Measurements from ENCODE around the gene RET.

The RET gene

GRCh38 chr10:43125881-43126731 is 49.2 kb downstream of the RET start:
- H3K4me1 ChIP-seq (ENCODE audit: control insufficient read depth, insufficient read depth, low read length) = no peaks in the 10 kb centered on the region
- no peak overlapping the region for H3K4me3 ChIP-seq (ENCODE audit: insufficient read depth, low read depth, low read length)
- no peaks in the 10 kb centered on the region for H3K27me3 ChIP-seq (ENCODE audit: control insufficient read depth, insufficient read depth, low read length, poor library complexity, severe bottlenecking)
- WGBS, 2 experiments = 92 to 94% methylated on average over 23 of the region's 23 CpGs
- H3K36me3 ChIP-seq (ENCODE audit: control insufficient read depth, insufficient read depth, low read length) = no peaks in the 10 kb centered on the region
- no peak overlapping the region for H3K27ac ChIP-seq (ENCODE audit: insufficient read depth, low read depth, low read length, poor library complexity, severe bottlenecking)
- H3K9me3 ChIP-seq (ENCODE audit: control insufficient read depth, low read length) = no peaks in the 10 kb centered on the region

- Histone ChIP-seq H3K4me3 (ENCODE audit: insufficient read depth, low read depth, low read length) (no peak overlapping the region), H3K27me3 (ENCODE audit: control insufficient read depth, insufficient read depth, low read length, poor library complexity, severe bottlenecking) (no peaks in the 10 kb centered on the region), H3K9me3 (ENCODE audit: control insufficient read depth, low read length) (no peaks in the 10 kb centered on the region), H3K27ac (ENCODE audit: insufficient read depth, low read depth, low read length, poor library complexity, severe bottlenecking) (no peak overlapping the region), H3K4me1 (ENCODE audit: control insufficient read depth, insufficient read depth, low read length) (no peaks in the 10 kb centered on the region), H3K36me3 (ENCODE audit: control insufficient read depth, insufficient read depth, low read length) (no peaks in the 10 kb centered on the region)
- 88 to 94% methylated on average over 5 to 7 of the region's 7 CpGs for WGBS, 2 experiments
Observed at GRCh38 chr10:43126759-43127424, 50.0 kb downstream of the RET start.

GRCh38 chr10:43127442-43127841 is 50.6 kb downstream of the RET start:
- no peaks in the 10 kb centered on the region for H3K9me3 ChIP-seq (ENCODE audit: control insufficient read depth, low read length)
- 91 to 92% methylated on average over 9 of the region's 9 CpGs for WGBS, 2 experiments
- H3K4me3 ChIP-seq (ENCODE audit: insufficient read depth, low read depth, low read length) = no peak overlapping the region
- no peak overlapping the region for H3K27ac ChIP-seq (ENCODE audit: insufficient read depth, low read depth, low read length, poor library complexity, severe bottlenecking)
- H3K36me3 ChIP-seq (ENCODE audit: control insufficient read depth, insufficient read depth, low read length) = no peaks in the 10 kb centered on the region
- no peaks in the 10 kb centered on the region for H3K27me3 ChIP-seq (ENCODE audit: control insufficient read depth, insufficient read depth, low read length, poor library complexity, severe bottlenecking)
- no peaks in the 10 kb centered on the region for H3K4me1 ChIP-seq (ENCODE audit: control insufficient read depth, insufficient read depth, low read length)

- H3K9me3 ChIP-seq (ENCODE audit: control insufficient read depth, low read length) = no peaks in the 10 kb centered on the region
- no peak overlapping the region for H3K27ac ChIP-seq (ENCODE audit: insufficient read depth, low read depth, low read length, poor library complexity, severe bottlenecking)
- no peak overlapping the region for H3K4me3 ChIP-seq (ENCODE audit: insufficient read depth, low read depth, low read length)
- no peaks in the 10 kb centered on the region for H3K4me1 ChIP-seq (ENCODE audit: control insufficient read depth, insufficient read depth, low read length)
- H3K36me3 ChIP-seq (ENCODE audit: control insufficient read depth, insufficient read depth, low read length) = no peaks in the 10 kb centered on the region
- H3K27me3 ChIP-seq (ENCODE audit: control insufficient read depth, insufficient read depth, low read length, poor library complexity, severe bottlenecking) = no peaks in the 10 kb centered on the region
- 83 to 84% methylated on average over 8 of the region's 8 CpGs for WGBS, 2 experiments
Observed at GRCh38 chr10:43128331-43128730, 51.5 kb downstream of the RET start.

- Histone ChIP-seq H3K27me3 (ENCODE audit: control insufficient read depth, insufficient read depth, low read length, poor library complexity, severe bottlenecking) (no peaks in the 10 kb centered on the region), H3K36me3 (ENCODE audit: control insufficient read depth, insufficient read depth, low read length) (no peaks in the 10 kb centered on the region), H3K4me1 (ENCODE audit: control insufficient read depth, insufficient read depth, low read length) (no peaks in the 10 kb centered on the region), H3K9me3 (ENCODE audit: control insufficient read depth, low read length) (no peaks in the 10 kb centered on the region), H3K4me3 (ENCODE audit: insufficient read depth, low read depth, low read length) (no peak overlapping the region), H3K27ac (ENCODE audit: insufficient read depth, low read depth, low read length, poor library complexity, severe bottlenecking) (no peak overlapping the region)
- 83 to 90% methylated on average over 5 to 6 of the region's 6 CpGs for WGBS, 2 experiments
Observed at GRCh38 chr10:43128958-43129706, 52.3 kb downstream of the RET start.

GRCh38 chr10:43130770-43131171 is 53.9 kb downstream of the RET start:
- Histone ChIP-seq H3K27me3 (ENCODE audit: control insufficient read depth, insufficient read depth, low read length, poor library complexity, severe bottlenecking) (no peaks in the 10 kb centered on the region), H3K9me3 (ENCODE audit: control insufficient read depth, low read length) (no peaks in the 10 kb centered on the region), H3K36me3 (ENCODE audit: control insufficient read depth, insufficient read depth, low read length) (no peaks in the 10 kb centered on the region), H3K4me1 (ENCODE audit: control insufficient read depth, insufficient read depth, low read length) (no peaks in the 10 kb centered on the region), H3K27ac (ENCODE audit: insufficient read depth, low read depth, low read length, poor library complexity, severe bottlenecking) (no peak overlapping the region), H3K4me3 (ENCODE audit: insufficient read depth, low read depth, low read length) (no peak overlapping the region)
- WGBS, 2 experiments = 92% methylated on average over 18 of the region's 18 CpGs

- no peaks in the 10 kb centered on the region for H3K36me3 ChIP-seq (ENCODE audit: control insufficient read depth, insufficient read depth, low read length)
- H3K27me3 ChIP-seq (ENCODE audit: control insufficient read depth, insufficient read depth, low read length, poor library complexity, severe bottlenecking) = no peaks in the 10 kb centered on the region
- no peaks in the 10 kb centered on the region for H3K4me1 ChIP-seq (ENCODE audit: control insufficient read depth, insufficient read depth, low read length)
- no peak overlapping the region for H3K27ac ChIP-seq (ENCODE audit: insufficient read depth, low read depth, low read length, poor library complexity, severe bottlenecking)
- no peak overlapping the region for H3K4me3 ChIP-seq (ENCODE audit: insufficient read depth, low read depth, low read length)
- no peaks in the 10 kb centered on the region for H3K9me3 ChIP-seq (ENCODE audit: control insufficient read depth, low read length)
- WGBS, 2 experiments = 93 to 94% methylated on average over 11 of the region's 11 CpGs
Observed at GRCh38 chr10:43131256-43131655, 54.4 kb downstream of the RET start.

GRCh38 chr10:43131906-43132305 is 55.0 kb downstream of the RET start:
- peaks cover 1% of the 10 kb centered on the region for H3K27me3 ChIP-seq (ENCODE audit: control insufficient read depth, insufficient read depth, low read length, poor library complexity, severe bottlenecking)
- no peaks in the 10 kb centered on the region for H3K9me3 ChIP-seq (ENCODE audit: control insufficient read depth, low read length)
- 93% methylated on average over 6 of the region's 6 CpGs for WGBS, 2 experiments
- no peak overlapping the region for H3K27ac ChIP-seq (ENCODE audit: insufficient read depth, low read depth, low read length, poor library complexity, severe bottlenecking)
- no peak overlapping the region for H3K4me3 ChIP-seq (ENCODE audit: insufficient read depth, low read depth, low read length)
- no peaks in the 10 kb centered on the region for H3K36me3 ChIP-seq (ENCODE audit: control insufficient read depth, insufficient read depth, low read length)
- H3K4me1 ChIP-seq (ENCODE audit: control insufficient read depth, insufficient read depth, low read length) = no peaks in the 10 kb centered on the region

- H3K4me3 ChIP-seq (ENCODE audit: insufficient read depth, low read depth, low read length) = no peak overlapping the region
- H3K36me3 ChIP-seq (ENCODE audit: control insufficient read depth, insufficient read depth, low read length) = no peaks in the 10 kb centered on the region
- 89 to 94% methylated on average over 3 of the region's 3 CpGs for WGBS, 2 experiments
- H3K4me1 ChIP-seq (ENCODE audit: control insufficient read depth, insufficient read depth, low read length) = no peaks in the 10 kb centered on the region
- peaks cover 5% of the 10 kb centered on the region for H3K27me3 ChIP-seq (ENCODE audit: control insufficient read depth, insufficient read depth, low read length, poor library complexity, severe bottlenecking)
- no peak overlapping the region for H3K27ac ChIP-seq (ENCODE audit: insufficient read depth, low read depth, low read length, poor library complexity, severe bottlenecking)
- H3K9me3 ChIP-seq (ENCODE audit: control insufficient read depth, low read length) = no peaks in the 10 kb centered on the region
Observed at GRCh38 chr10:43132867-43133787, 56.3 kb downstream of the RET start.

Data from ectodermal cell (in vitro differentiated cells).